Spleen (tissue), 7 donors: ENCODE data around the gene RPS3.

Experiments
- CTCF ChIP-seq, 11 experiments: fragments of 200-600 bp in 7 of 11; fragments of 450-650 bp in 4 of 11; sonication (generic) in 4 of 11; IDR thresholded peaks in 8 of 11; conservative IDR thresholded peaks in 3 of 11; 1 replicate in 7 of 11; 2 replicates in 4 of 11; pipeline versions ENCODE4 v1.4.0 to v1.8.0; 2016 to 2021; ENCODE audit warnings: antibody characterized with exemption in 11 of 11, inconsistent platforms in 4 of 11, mild to moderate bottlenecking in 1 of 11
- POLR2A ChIP-seq, 3 donors: fragments of 450-650 bp; IDR thresholded peaks; one replicate each; pipeline ENCODE4 v1.5.1; 2017; ENCODE audit warnings: antibody characterized with exemption in 3 of 3, mild to moderate bottlenecking in 1 of 3
- donor health status: DM: no; HTN: no; CAD: no; lungs with moderate emphysema.
- donor health status: DM: no; HTN: no; CAD: no.
- donor health status: DM: no; HTN: no; CAD: no.

- TF ChIP-seq POLR2A (IDR thresholded peaks at IDR 0.05) (no peak), CTCF (IDR thresholded peaks at IDR 0.05 in 8 of 11, conservative IDR thresholded peaks at IDR 0.05 in 3 of 11) (no peak)
Measured at GRCh38 chr11:75439026-75439425, 39.7 kb downstream of the RPS3 start.
